Kidney (tissue), 14 donors: ENCODE data around the gene CRYZ. TPM values are rescaled to one million over a fixed set of nuclear protein-coding genes. Genes with fewer than 3 reads are reported as not detected.

Source experiments
- DNase-seq, 5 donors: peaks; one replicate each; pipeline ENCODE4 v3.0.0-alpha.2; 2013 to 2020
- FAIRE-seq: peaks from 2 replicates; lab custom pipeline; 2012; peaks lifted over from hg19 to GRCh38; lab: Jason Lieb, UNC
- H3K27ac ChIP-seq, 2 donors: one replicate each; pipeline ENCODE4 v1.7.0; 2013; ENCODE audit warnings: low read depth in 2 of 2, low read length in 2 of 2, inconsistent platforms in 1 of 2
- H3K27me3 ChIP-seq: one replicate; pipeline ENCODE4 v1.7.1; 2013; ENCODE audit warnings: low read length, inconsistent platforms; ENCODE audit not compliant: control insufficient read depth, insufficient read depth
- H3K36me3 ChIP-seq, 3 donors: one replicate each; pipeline versions ENCODE4 v1.7.0 to v1.7.1; 2013; ENCODE audit warnings: low read length in 3 of 3, control low read depth in 1 of 3, inconsistent platforms in 1 of 3; ENCODE audit not compliant: insufficient read depth in 3 of 3, control insufficient read depth in 2 of 3
- H3K4me1 ChIP-seq, 3 donors: one replicate each; pipeline versions ENCODE4 v1.7.0 to v1.7.1; 2013; ENCODE audit warnings: low read length in 3 of 3, inconsistent platforms in 1 of 3, low read depth in 1 of 3; ENCODE audit not compliant: control insufficient read depth in 2 of 3, insufficient read depth in 2 of 3
- H3K4me3 ChIP-seq, 3 donors: one replicate each; pipeline versions ENCODE4 v1.7.0 to v1.8.1; 2013; ENCODE audit warnings: low read length in 3 of 3, control low read depth in 1 of 3, inconsistent platforms in 1 of 3
- H3K9ac ChIP-seq, 3 donors: one replicate each; pipeline versions ENCODE4 v1.7.0 to v1.7.1; 2013; ENCODE audit warnings: low read length in 3 of 3, control low read depth in 1 of 3, inconsistent platforms in 1 of 3
- H3K9me3 ChIP-seq, 3 donors: one replicate each; pipeline versions ENCODE4 v1.7.0 to v1.7.1; 2013; ENCODE audit warnings: low read length in 3 of 3, control low read depth in 1 of 3, inconsistent platforms in 1 of 3; ENCODE audit not compliant: control insufficient read depth in 2 of 3, insufficient read depth in 1 of 3
- CTCF ChIP-seq: IDR thresholded peaks from 3 replicates; pipeline ENCODE4 v1.5.1; 2012; ENCODE audit warnings: mild to moderate bottlenecking, moderate library complexity, borderline replicate concordance; ENCODE audit not compliant: insufficient read depth; ENCODE audit errors: extremely low read depth
- intact Hi-C: fragments of 100-400 bp; cut with DNase I; formaldehyde crosslinking; loops from one replicate; pipeline ENCODE4 v1.11.1; 2022
- polyA plus RNA-seq: library from polyadenylated mRNA; stranded (reverse); fragments of 350-450 nt; fragmentation: Illumina TruSeq; extraction: RNeasy Lipid Tissue Mini Kit (QIAGEN cat#74804); gene quantifications from one replicate; pipeline ENCODE4 v1.2.3, GENCODE V29; 2014; ENCODE audit warnings: low read depth, low replicate concordance; ENCODE audit not compliant: insufficient read depth
- total RNA-seq: library from RNA; stranded (reverse); fragmentation: NEBNext Ultra II Directional; extraction: Animal tissue kit (Norgen Biotek cat#: 25700); gene quantifications from one replicate; pipeline ENCODE4 v1.2.1, GENCODE V29; 2021
- donor health status: control.
- donor health status: control.
- donor health status: control.
- donor health status: control.
- donor health status: control.
- donor health status: DM: yes; HTN: yes; CAD: no.
- donor health status: Normal renal cell carcinoma (clear cell type).

Gene CRYZ
- total and polyA plus RNA-seq, 2 donors from 2014 or later = 160 to 207 TPM

- no peak for TF ChIP-seq CTCF
- FAIRE-seq (no peak), DNase-seq (no peak)
- H3K27me3 ChIP-seq = no peaks in the 10 kb centered on the region
- H3K36me3 ChIP-seq = no peaks in the 10 kb centered on the region
- no peak overlapping the region for H3K27ac ChIP-seq
- no peak overlapping the region for H3K4me3 ChIP-seq
- no peak overlapping the region for H3K9ac ChIP-seq
- no peaks in the 10 kb centered on the region for H3K9me3 ChIP-seq
- intact Hi-C loops = loop anchor here (10.0 kb wide), 1 partner anchor 431 kb away; no protein-coding TSS in a partner anchor
- H3K4me1 ChIP-seq = no peaks in the 10 kb centered on the region
Observed at GRCh38 chr1:74773582-74773981, 40.7 kb upstream of the CRYZ start.

- Histone ChIP-seq H3K9ac (no peak overlapping the region), H3K36me3 (no peaks in the 10 kb centered on the region), H3K27me3 (no peaks in the 10 kb centered on the region), H3K27ac (no peak overlapping the region), H3K4me1 (no peaks in the 10 kb centered on the region), H3K4me3 (no peak overlapping the region), H3K9me3 (no peaks in the 10 kb centered on the region)
- TF ChIP-seq CTCF = no peak
- intact Hi-C loops = loop anchor here (10.0 kb wide), 1 partner anchor 432 kb away; no protein-coding TSS in a partner anchor
- FAIRE-seq (no peak), DNase-seq (no peak)
Observed at GRCh38 chr1:74772945-74773344, 40.1 kb upstream of the CRYZ start.

- intact Hi-C loops = loop anchor here (10.0 kb wide), 1 partner anchor 433 kb away; no protein-coding TSS in a partner anchor
- Histone ChIP-seq H3K36me3 (no peaks in the 10 kb centered on the region), H3K4me3 (no peak overlapping the region), H3K4me1 (no peaks in the 10 kb centered on the region), H3K27me3 (no peaks in the 10 kb centered on the region), H3K27ac (no peak overlapping the region), H3K9me3 (no peaks in the 10 kb centered on the region), H3K9ac (no peak overlapping the region)
- FAIRE-seq = peak; percentile 98
- peak; percentile 68 for TF ChIP-seq CTCF
- peak in 2 of 5 donors; percentile 68 to 80 for DNase-seq
Observed at GRCh38 chr1:74771913-74772515, 39.2 kb upstream of the CRYZ start.
